ENCODE measurements around the gene RBMX.

The RBMX gene

GRCh38 chrX:136828830-136829229 lies 51.7 kb downstream of the RBMX start:
- DNase-seq: no peak

GRCh38 chrX:136827026-136827425 lies 53.5 kb downstream of the RBMX start:
- no peak for DNase-seq

GRCh38 chrX:136825771-136826170 lies 54.8 kb downstream of the RBMX start:
- no peak for DNase-seq

Measured in CD4-positive, alpha-beta T cell treated with Interleukin-1 beta for 1 hour (primary cell).